Transverse colon (tissue), 4 donors: ENCODE results near the gene TNNI3. TPM values are rescaled to one million over a fixed set of nuclear protein-coding genes. Genes with fewer than 3 reads are reported as not detected.

ENCODE experiments used
- DNase-seq: peaks from one replicate; pipeline ENCODE4 v3.0.0-alpha.2; 2019
- H3K27ac ChIP-seq, 4 donors: fragments of 200-600 bp; sonication (generic); 2 replicates each; pipeline ENCODE4 v1.5.1; 2016 to 2018; ENCODE audit warnings: inconsistent platforms in 4 of 4
- H3K27me3 ChIP-seq: fragments of 200-600 bp; sonication (generic); 2 replicates; pipeline ENCODE4 v1.5.1; 2017; ENCODE audit warnings: inconsistent platforms
- H3K36me3 ChIP-seq, 4 donors: fragments of 200-600 bp; sonication (generic); 2 replicates each; pipeline ENCODE4 v1.5.1; 2017 to 2019; ENCODE audit warnings: inconsistent platforms in 4 of 4
- H3K4me1 ChIP-seq, 4 donors: fragments of 200-600 bp; sonication (generic); 2 replicates each; pipeline ENCODE4 v1.5.1; 2017 to 2020; ENCODE audit warnings: inconsistent platforms in 4 of 4
- H3K4me3 ChIP-seq, 4 donors: fragments of 200-600 bp; sonication (generic); 1 replicate in 1 of 4; 2 replicates in 3 of 4; pipeline versions ENCODE4 v1.5.1 to v1.6.1; 2017 to 2019; ENCODE audit warnings: inconsistent platforms in 4 of 4
- H3K9me3 ChIP-seq, 2 donors: fragments of 200-600 bp; sonication (generic); 2 replicates each; pipeline ENCODE4 v1.5.1; 2017 to 2019; ENCODE audit warnings: inconsistent platforms in 2 of 2
- CTCF ChIP-seq, 5 experiments: fragments of 200-600 bp in 3 of 5; fragments of 450-650 bp in 2 of 5; sonication (generic) in 3 of 5; IDR thresholded peaks; 1 replicate in 2 of 5; 2 replicates in 3 of 5; pipeline ENCODE4 v1.5.1; 2016 to 2017; ENCODE audit warnings: antibody characterized with exemption in 5 of 5, inconsistent platforms in 3 of 5, mild to moderate bottlenecking in 2 of 5, moderate library complexity in 1 of 5
- EP300 ChIP-seq: sonication (generic); formaldehyde crosslinking; IDR thresholded peaks from one replicate; pipeline ENCODE4 v1.6.1; 2017; ENCODE audit warnings: antibody characterized with exemption, low read depth
- POLR2A ChIP-seq: fragments of 450-650 bp; IDR thresholded peaks from one replicate; pipeline ENCODE4 v1.6.1; 2016; ENCODE audit warnings: antibody characterized with exemption, mild to moderate bottlenecking, moderate library complexity
- POLR2AphosphoS5 ChIP-seq, 3 donors: sonication (generic); formaldehyde crosslinking; IDR thresholded peaks; one replicate each; pipeline ENCODE4 v1.6.1; 2016; ENCODE audit warnings: antibody characterized with exemption in 3 of 3
- WGBS, 2 donors: methylation state at CpG; one replicate each; pipeline ENCODE4 v1.1.5; 2018; ENCODE audit warnings: low coverage in 1 of 2; 5-methylcytosine and 5-hydroxymethylcytosine counted together
- in situ Hi-C, 4 donors: fragments of 200-750 bp; cut with MboI; loops; one replicate each; pipeline versions ENCODE4 v1.15.0 to v1.15.1; 2017; ENCODE audit warnings: low sequenced_read_pairs in 3 of 4, low pct_ligation_motif_present in 1 of 4, low pct_unique_long_range_greater_than_20kb in 1 of 4
- intact Hi-C: fragments of 100-400 bp; cut with DNase I; formaldehyde crosslinking; loops from one replicate; pipeline ENCODE4 v1.15.1; 2023; ENCODE audit warnings: low total_unique reads
- total RNA-seq, 4 donors: library from RNA; depleted of rRNA; stranded (reverse); fragments of >200 nt; gene quantifications; one replicate each; pipeline ENCODE4 v1.1.0, GENCODE V29; 2016

The TNNI3 gene
- total RNA-seq, 4 donors from 2014 or later = not detected

GRCh38 chr19:55153652-55154264 is 3.8 kb downstream of the TNNI3 start:
- 77 to 94% methylated on average over 3 to 12 of the region's 12 CpGs for WGBS, 2 donors
- Histone ChIP-seq H3K27ac (no peak overlapping the region), H3K4me3 (no peak overlapping the region), H3K4me1 (peaks cover 0 to 11% (median 5%) of the 10 kb centered on the region in 4 donors), H3K9me3 (no peaks in the 10 kb centered on the region), H3K27me3 (peaks cover 65% of the 10 kb centered on the region), H3K36me3 (no peaks in the 10 kb centered on the region)
- no peak for TF ChIP-seq POLR2AphosphoS5 (IDR thresholded peaks at IDR 0.05)
- no peak for TF ChIP-seq CTCF (IDR thresholded peaks at IDR 0.05)
- no peak for TF ChIP-seq POLR2A
- TF ChIP-seq EP300 = no peak
- in situ Hi-C loops = no loop called here
- no peak for DNase-seq
- intact Hi-C loops = no loop called here

- Histone ChIP-seq H3K27ac (no peak overlapping the region), H3K9me3 (no peaks in the 10 kb centered on the region), H3K36me3 (no peaks in the 10 kb centered on the region), H3K4me1 (peaks cover 0 to 11% (median 5%) of the 10 kb centered on the region in 4 donors), H3K27me3 (peaks cover 64% of the 10 kb centered on the region), H3K4me3 (no peak overlapping the region)
- in situ Hi-C loops = no loop called here
- no peak for DNase-seq
- intact Hi-C loops = no loop called here
- TF ChIP-seq POLR2AphosphoS5 (IDR thresholded peaks at IDR 0.05) (no peak), EP300 (no peak), CTCF (IDR thresholded peaks at IDR 0.05) (no peak), POLR2A (no peak)
These were observed 5.5 kb downstream of the TNNI3 start for GRCh38 chr19:55152017-55152416.

GRCh38 chr19:55149078-55150003 is 8.2 kb downstream of the TNNI3 start, which contains the start of gene TNNT1:
Gene TNNT1 (minus strand): TSS chr19:55149206. CDS start chr19:55147157, 2,049 bp downstream.
- Histone ChIP-seq H3K4me1 (peaks cover 0 to 13% (median 11%) of the 10 kb centered on the region in 4 donors), H3K27me3 (peaks cover 77% of the 10 kb centered on the region), H3K9me3 (no peaks in the 10 kb centered on the region), H3K36me3 (no peaks in the 10 kb centered on the region), H3K4me3 (no peak within 1 kb of the TSS), H3K27ac (no peak within 1 kb of the TSS)
- no peak for DNase-seq
- TF ChIP-seq EP300 (no peak), POLR2A (no peak), POLR2AphosphoS5 (IDR thresholded peaks at IDR 0.05) (no peak), CTCF (IDR thresholded peaks at IDR 0.05) (no peak)
- in situ Hi-C loops (loop anchor here in 3 of 4 donors (10.0 kb wide), 2 partner anchors 275 to 355 kb away; no protein-coding TSS in a partner anchor), intact Hi-C loops (loop anchor here (10.0 kb wide), 1 partner anchor 355 kb away; no protein-coding TSS in a partner anchor)
- 22 to 24% methylated on average over 8 to 17 of the region's 18 CpGs for WGBS, 2 donors

GRCh38 chr19:55147545-55148251 is 9.8 kb downstream of the TNNI3 start:
- intact Hi-C loops (loop anchor here (10.0 kb wide), 1 partner anchor 357 kb away; no protein-coding TSS in a partner anchor), in situ Hi-C loops (loop anchor here in 3 of 4 donors (10.0 kb wide), 2 partner anchors 277 to 357 kb away; no protein-coding TSS in a partner anchor)
- no peak overlapping the region for H3K27ac ChIP-seq
- H3K27me3 ChIP-seq = peaks cover 85% of the 10 kb centered on the region
- H3K36me3 ChIP-seq = no peaks in the 10 kb centered on the region
- TF ChIP-seq EP300 (no peak), POLR2AphosphoS5 (IDR thresholded peaks at IDR 0.05) (no peak), POLR2A (no peak), CTCF (IDR thresholded peaks at IDR 0.05) (no peak)
- no peak overlapping the region for H3K4me3 ChIP-seq
- DNase-seq = no peak
- WGBS, 2 donors = 22% methylated on average over 4 of the region's 9 CpGs; no CpG with 5 or more reads in 1 of the 2 donors
- H3K9me3 ChIP-seq = no peaks in the 10 kb centered on the region
- peaks cover 0 to 13% (median 11%) of the 10 kb centered on the region in 4 donors for H3K4me1 ChIP-seq
